ENCODE measurements around the gene FUT8.
"Not testable (repeated sequence)": the region's sequence is repeated elsewhere in the genome, so short reads cannot be mapped to it uniquely, and the experiment has no call there.

Gene FUT8

DNA sequence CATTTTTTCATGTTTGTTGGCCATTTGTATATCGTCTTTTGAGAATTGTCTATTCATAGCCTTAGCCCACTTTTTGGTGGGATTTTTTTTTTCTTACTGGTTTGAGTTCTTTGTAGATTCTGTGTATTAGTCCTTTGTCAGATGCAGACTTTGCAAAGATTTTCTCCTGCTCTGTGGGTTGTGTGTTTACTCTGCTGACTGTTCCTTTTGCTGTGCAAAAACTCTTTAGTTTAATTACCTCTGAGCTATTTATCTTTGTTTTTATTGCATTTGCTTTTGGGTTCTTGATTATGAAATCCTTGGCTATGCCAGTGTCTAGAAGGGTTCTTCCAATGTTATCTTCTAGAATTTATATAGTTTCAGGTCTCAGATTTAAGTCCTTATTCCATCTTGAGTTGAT lies 220.0 kb downstream of the FUT8 start:
- DNase-seq, result no peak

DNA sequence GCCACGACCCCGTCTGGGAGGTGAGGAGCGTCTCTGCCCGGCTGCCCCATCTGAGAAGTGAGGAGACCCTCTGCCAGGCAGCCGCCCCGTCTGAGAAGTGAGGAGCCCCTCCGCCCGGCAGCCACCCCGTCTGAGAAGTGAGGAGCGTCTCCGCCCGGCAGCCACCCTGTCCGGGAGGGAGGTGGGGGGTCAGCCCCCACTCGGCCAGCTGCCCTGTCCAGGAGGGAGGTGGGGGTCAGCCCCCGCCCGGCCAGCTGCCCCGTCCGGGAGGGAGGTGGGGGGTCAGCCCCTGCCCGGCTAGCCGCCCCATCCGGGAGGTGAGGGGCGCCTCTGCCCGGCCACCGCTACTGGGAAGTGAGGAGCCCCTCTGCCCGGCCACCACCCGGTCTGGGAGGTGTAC lies 221.1 kb downstream of the FUT8 start:
- not testable (repeated sequence) for DNase-seq

DNA sequence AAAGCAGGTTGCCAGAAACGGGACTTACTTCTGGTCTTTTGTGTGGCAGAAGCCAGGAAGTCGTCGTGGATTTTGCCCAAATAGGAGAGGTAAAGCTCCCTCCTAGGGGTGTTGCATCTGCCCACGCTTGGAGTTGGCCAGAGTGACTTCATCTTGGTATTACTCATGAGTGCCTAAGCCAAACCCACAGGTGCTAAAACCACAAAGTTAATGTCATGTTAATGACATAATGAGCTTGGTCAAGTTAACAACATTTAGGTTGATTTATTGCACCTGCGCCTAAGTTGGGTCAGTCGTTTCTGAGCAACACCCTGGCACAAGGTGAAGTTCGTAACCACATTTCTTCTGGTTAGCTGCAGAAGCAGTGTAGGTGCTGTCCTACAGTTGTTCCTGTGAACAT lies 225.2 kb downstream of the FUT8 start:
- DNase-seq, result no peak

DNA sequence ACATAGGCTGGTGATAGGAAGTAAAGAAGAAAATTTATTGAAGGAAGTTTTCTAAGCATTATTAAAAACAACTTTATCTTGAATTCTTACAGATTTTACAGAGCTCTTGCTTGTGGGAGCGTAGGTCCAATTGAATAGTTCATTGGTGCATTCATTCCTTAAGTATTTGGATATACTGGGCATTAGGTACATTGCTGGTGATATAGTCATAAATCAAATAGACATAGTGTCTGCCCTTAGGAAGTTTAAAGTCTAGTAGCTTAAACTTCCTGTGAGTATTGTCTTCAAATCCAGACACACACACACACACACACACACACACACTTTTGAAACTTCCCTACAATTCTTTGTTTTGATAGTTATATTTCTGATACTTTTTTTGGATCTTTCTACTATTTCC lies 226.7 kb downstream of the FUT8 start:
- DNase-seq, result no peak

DNA sequence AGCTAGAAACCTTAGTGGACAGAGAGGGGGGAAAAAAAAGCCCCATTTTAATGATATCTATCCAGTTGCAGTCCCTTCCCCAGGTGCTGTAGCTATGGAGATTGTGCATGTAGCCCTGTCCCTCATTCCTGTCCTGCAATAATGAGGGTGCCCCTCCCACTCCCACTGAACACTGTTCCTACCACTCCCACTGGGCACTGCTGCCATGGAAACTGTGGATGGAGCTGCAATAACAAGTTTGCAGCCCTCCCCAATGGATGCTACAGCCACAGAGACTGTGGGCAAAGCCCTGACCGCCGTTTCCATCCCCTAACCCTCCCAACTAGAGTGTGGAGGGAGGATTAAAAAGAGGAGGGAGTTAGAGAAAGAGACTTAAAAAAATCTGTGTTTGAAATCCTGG lies 238.3 kb downstream of the FUT8 start:
- DNase-seq, result no peak

DNA sequence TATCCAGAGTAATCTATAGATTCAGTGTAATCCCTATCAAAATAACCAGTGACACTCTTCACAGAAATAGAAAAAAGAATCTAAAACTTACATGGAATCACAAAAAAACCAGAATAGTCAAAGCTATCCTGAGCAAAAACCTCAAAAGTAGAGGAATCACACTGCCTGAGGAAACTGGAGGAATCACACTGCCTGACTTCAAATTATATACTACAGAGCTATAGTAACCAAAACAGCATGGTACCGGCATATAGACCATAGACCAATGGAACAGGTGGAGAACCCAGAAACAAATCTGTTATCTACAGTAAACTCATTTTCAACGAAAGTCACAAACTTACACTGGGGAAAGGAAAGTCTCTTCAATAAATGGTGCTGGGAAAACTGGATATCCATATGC lies 244.0 kb downstream of the FUT8 start:
- no peak for DNase-seq

DNA sequence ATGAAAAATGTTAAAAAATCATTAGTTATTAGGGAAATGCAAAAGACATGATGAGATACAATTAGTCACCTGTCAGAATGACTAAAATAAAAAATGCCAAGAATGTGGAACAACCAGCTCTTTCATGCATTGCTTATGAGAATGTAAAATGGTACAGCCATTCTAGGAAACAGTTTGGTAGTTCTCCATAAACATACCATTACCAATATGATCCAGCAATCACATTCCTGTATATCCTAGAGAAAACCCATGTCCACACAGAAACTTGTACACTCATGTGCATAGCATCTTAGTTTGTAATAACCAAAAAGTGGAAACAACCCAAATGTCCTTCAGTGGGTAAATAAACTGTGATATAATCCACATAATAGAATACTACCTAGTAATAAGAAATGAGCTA lies 245.7 kb downstream of the FUT8 start:
- DNase-seq, result no peak

DNA sequence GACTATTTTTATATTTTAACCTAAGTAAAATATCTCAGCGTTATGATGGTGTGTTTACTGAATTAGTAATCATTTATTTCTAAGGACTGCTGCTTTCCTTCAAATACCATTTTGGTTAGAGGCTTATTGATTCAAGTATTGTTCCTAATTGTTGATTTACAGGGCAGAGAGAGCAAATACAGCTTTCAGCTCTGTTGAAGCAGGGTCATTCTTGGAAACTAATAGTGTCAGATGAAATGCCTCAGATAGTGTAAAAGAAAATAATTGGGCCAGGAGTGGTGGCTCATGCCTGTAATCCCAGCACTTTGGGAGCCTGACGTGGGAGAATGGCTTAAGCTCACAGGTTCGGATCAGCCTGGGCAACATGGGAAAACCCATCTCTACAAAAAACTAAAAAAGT lies 249.3 kb downstream of the FUT8 start:
- peak; percentile 2 for DNase-seq

DNA sequence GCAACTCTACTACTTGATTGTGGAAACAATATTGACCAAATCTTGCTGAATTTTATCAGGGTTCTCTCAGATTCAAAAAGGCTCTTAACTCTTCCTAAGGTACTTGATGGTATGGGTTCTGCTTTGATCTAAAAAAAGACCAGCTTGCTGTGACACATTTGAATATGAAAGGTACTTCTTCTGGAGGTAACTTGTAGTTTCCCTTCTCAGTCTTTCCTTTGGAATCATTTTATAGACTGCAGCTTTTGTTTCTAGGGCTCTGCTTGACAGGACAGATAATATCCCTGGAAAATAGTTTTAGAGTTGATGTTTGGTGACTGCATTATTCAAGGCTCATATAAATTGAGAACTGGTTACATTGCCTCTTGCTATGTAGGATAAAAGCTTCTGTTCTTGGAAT lies 251.9 kb downstream of the FUT8 start:
- DNase-seq, result no peak

DNA sequence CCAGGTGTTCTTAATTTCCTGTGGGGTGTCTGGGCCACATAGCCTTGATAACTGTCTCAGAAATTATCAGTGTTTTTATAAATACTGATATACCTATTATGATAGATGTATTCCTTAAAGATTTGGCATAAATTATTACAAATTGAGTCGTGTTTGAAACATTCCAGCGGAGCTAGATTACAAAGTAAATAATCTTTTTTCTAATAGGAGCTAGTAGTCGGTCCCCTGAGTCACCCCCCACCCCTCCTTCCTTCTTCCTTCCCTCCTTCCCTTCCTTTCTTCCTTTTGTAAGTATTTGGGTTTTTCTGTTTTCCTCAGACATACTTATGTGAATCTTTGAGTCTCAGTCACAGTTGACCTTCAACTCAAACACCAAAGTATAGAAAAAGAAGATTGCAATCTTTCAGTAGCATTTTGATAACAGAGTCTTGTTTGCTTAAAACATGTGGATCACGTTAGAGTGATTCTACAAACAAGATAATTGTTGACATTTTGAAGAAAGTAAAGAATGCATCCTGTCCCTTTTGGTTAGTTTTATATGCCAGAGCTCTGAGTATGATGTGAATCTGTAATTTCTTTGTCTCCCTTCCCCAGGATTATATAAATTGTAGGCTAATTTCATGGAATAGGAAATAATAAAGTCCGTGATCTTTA lies 264.0 kb downstream of the FUT8 start:
- DNase-seq, result peak; percentile 27

DNA sequence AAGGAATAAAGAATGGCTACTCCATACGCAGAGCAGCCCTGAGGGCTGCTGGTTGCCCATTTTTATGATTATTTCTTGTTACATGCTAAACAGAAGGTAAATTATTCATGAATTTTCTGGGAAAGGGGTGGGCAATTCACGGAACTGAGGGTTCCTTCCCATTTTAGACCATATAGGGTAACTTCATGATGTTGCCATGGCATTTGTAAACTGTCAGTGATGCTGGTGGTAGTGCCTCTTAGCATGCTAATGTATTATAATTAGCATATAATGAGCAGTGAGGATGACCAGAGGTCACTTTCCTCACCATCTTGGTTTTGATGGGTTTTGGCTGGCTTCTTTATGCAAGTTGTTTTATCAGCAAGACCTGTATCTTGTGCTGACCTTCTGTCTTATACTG lies 273.0 kb downstream of the FUT8 start:
- DNase-seq, result no peak

DNA sequence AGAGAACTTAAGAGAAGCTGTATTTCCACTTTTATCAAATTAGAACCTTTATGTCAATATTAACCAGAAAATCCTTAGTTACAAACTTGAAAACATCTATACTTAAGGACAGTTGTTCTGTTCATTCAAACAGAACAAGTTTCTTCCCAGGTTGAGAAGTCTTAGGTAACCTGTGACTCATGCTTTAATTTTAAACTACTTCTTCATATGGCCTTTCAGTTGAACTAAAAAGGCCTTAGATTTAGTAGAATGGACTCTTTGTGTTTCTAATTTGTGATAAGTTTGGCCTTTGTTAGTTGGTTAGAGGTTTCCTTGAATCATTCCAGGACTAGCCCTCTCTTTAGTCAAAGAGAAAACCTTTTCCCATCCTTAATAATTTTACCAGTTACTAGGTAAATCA lies 274.2 kb downstream of the FUT8 start:
- DNase-seq, result no peak

DNA sequence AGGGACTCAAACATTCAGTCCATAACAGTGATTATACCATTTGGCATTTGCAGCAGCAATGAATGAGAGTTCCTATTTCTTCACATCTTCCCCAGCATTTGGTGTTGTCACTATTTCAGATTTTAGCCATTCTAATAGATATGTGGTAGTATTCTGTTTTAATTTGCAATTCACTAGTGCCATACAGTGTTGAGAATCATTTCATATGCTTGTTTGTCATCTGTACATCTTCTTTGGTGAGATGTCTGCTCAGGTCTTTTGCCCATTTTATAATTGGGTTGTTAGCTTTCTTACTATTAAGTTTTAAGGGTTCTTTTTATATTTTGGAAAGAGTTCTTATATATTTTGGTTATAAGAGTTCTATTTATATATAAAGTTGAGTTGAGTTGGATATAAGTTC lies 276.5 kb downstream of the FUT8 start:
- no peak for DNase-seq

DNA sequence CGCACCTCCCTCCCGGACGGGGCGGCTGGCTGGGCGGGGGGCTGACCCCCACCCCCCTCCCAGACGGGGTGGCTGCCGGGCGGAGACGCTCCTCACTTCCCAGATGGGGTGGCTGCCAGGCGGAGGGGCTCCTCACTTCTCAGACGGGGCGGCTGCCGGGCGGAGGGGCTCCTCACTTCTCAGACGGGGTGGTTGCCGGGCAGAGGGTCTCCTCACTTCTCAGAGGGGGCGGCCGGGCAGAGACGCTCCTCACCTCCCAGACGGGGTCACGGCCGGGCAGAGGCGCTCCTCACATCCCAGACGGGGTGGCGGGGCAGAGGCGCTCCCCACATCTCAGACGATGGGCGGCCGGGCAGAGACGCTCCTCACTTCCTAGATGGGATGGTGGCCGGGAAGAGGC lies 280.0 kb downstream of the FUT8 start:
- not testable (repeated sequence) for DNase-seq

DNA sequence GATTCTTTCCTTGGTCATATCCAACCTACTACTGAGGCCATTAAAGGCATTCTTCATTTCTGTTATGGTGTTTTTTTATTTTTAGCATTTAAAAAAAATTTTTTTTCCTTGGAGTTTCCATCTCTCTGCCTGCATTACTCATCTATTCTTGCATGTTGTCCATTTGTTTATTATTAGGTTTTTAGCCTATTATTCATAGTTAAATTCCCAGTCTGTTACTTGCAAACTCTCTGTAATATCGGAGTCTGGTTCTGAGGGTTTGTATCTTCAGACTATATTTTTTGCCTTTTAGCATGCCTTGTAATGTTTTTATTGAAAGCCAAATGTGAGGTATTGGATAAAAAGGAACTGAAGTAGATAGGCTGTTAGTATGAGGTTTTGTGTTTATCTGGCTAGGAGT lies 284.3 kb downstream of the FUT8 start:
- no peak for DNase-seq

DNA sequence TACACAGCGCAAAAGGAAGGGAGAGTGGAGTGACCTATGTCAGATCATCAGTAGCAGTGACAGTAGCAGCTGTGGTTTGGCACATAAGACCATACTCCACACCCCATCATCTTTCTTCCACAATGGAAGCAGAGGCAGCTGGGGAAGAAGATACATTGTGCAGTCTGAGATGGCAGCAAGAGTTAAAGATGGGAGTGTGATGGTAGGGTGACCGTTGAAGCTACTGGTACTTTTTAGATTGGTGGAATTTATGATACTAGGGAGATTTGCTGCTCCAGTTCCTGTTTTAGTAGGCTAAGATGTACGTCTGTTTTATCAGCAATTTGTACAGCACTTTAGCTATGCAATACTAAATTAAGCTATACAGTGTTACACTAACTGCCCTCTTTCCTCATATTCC lies 291.0 kb downstream of the FUT8 start:
- DNase-seq, result no peak

DNA sequence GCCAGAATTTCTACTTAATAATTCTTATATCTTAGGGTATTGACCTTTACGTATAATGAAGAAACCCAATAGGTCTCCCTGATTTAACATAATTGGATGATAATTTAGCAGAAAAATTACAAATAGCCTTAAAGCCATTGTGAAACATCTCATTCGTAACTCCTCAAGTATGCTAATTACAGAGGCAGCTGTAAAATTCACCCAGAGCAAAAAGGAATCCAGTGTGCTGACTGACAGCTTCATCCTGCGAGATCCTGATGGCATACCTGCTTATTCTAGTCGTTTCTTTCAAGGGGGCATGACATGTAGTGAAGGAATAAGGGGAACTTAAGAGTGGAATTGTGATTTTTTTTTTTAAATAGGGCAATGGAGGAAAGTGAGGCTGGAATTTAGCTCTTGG lies 291.5 kb downstream of the FUT8 start:
- no peak for DNase-seq

DNA sequence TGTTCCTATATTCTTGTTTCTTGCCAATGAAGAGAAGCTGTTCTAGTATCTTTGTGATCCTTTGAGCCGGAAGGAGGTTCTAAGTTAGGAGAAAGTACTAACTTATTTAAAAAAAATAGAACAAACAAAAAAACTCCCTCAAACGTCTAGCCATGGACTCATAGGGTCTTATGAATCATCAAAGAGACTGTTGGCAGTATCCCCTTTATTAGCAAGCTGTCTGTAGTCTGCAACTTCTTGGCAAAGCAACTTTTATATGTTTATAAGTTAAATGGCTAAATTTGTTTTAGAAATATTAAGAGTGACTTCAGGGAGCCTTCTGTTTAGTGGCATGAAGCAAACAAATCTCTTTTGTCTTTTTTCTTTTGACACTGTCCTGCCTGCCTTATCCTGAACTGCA lies 291.9 kb downstream of the FUT8 start:
- no peak for DNase-seq

DNA sequence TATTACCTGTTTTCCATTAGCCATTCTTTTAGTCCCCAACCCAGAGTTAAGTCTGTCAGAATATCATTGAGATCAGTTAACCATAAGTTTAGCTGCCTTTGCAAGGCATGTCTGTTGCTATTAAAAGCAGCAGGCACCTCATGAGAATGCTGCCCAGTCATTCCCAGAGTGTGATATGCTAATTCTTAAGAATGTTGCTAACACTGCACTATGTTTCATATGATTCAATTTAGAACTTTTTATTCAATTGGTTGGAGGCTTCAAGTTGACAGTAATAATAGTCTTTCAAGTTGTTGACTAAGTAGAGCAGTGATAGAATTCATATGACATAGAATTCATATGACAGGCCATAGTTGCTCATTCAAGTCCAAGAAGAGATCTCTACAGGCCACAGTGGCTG lies 292.3 kb downstream of the FUT8 start:
- DNase-seq, result no peak

DNA sequence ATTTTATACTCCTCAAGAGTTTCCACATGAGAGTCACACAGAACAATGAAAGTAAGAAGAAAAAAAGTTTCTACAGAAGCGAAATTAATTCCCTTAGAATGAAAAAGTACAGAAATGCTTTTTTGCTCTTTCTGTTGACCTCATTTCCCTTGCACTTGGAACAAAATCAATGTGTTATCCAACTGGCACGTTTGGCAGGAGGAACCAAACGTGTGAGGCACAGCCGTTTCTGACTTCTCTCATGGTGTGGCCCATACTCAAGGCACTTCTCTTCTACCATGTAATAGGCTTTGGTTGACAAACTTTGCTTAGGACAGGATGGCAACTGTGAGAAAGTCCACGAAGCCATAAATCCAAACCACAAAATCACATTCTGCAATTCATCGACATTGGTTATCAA lies 297.0 kb downstream of the FUT8 start:
- DNase-seq, result no peak

DNA sequence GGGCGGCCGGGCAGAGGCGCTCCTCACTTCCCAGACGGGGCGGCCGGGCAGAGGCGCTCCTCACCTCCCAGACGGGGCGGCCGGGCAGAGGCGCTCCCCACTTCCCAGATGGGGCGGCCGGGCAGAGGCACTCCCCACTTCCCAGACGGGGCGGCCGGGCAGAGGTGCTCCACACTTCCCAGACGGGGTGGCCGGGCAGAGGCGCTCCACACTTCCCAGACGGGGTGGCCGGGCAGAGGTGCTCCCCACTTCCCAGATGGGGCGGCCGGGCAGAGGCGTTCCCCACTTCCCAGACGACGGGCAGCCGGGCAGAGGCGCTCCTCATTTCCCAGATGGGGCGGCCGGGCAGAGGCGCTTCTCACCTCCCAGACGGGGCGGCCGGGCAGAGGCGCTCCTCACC lies 304.3 kb downstream of the FUT8 start:
- DNase-seq, result not testable (repeated sequence)

DNA sequence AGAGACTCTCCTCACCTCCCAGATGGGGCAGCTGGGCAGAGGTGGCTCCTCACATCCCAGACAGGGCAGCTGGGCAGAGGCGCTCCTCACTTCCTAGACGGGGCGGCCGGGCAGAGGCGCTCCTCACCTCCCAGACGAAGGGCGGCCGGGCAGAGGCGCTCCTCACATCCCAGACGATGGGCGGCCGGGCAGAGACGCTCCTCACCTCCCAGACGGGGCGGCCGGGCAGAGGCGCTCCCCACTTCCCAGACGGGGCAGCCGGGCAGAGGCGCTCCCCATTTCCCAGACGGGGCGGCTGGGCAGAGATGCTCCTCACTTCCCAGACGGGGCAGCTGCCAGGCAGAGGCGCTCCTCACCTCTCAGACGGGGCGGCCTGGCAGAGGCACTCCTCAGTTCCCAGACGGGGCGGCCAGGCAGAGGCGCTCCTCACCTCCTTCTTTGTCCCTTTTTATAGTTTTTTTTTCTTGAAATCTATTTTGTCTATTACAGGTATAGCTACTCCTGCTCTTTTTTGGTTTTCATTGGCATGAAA lies 304.9 kb downstream of the FUT8 start:
- DNase-seq, result not testable (repeated sequence)

DNA sequence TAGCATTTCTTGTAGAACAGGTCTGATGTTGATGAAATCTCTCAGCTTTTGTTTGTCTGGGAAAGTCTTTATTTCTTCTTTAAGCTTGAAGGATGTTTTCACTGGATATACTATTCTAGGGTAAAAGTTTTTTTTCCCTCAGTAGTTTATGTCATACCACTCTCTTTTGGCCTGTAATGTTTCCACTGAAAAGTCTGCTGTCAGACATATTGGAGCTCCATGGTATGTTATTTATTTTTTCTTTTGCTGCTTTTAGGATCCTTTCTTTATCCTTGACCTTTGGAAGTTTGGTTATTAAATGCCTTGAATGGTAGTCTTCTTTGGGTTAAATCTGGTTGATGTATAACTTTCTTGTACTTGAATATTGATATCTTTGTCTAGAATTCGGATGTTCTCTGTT lies 306.1 kb downstream of the FUT8 start:
- no peak for DNase-seq

DNA sequence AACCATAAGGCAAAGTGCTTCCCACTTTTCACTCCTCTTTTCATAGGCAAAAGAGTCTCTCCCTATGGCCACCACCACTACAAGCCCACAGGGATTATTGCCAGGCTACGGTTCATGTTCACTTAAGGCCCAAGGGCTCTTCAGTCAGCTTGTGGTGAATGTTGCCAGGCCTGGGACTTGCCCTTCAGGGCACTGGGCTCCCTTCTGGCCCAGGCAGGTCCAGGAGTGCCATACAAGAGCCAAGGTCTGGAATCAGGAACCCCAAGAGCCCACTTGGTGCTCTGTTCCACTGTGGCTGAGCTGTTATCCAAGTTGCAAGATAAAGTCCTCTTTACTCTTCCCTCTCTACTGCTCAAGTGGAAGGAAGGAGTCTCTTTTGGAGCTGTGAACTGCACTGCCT lies 307.6 kb downstream of the FUT8 start:
- no peak for DNase-seq

DNA sequence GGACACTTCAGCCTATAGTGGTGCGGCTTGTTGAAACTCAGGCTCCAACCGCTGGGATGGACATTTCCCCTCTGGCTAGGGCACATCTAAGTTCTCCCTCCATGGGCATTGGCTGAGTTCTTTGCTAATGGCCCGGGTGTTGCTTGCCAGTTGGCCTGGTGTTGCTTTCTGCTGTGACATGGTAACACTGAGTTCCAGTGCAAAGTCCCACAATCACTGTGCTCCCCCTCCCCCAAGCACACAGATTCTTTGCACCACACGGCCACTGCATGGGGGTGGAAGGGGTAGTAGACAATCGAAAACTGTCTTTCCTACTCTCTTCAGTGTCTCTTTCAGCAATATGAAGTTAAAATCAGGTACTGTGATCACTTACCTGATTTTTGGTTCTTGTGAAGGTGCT lies 308.2 kb downstream of the FUT8 start:
- no peak for DNase-seq

DNA sequence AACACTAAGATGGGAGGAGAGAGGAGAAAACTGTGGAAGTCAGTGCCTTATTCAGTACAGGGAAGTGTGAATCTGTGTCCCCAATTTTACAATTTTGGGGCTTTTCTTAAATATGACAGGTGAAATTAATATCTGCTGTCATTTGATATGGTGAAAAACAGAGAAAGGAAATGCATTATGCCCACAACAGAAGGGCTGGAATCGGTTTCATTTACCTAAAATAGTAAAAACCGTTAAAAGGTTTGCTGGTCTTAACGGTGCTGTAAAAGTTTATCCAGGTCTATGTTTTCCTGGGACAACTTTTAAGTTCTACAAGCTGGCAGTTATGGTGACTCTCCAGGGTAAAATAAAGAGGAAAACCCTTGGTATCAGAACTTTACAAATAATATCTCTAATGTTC lies 310.8 kb downstream of the FUT8 start:
- DNase-seq, result no peak

Measured in DMS53 (cell line).